MM.1S (cell line): ENCODE data around the gene SUPT3H.

Source experiments
- DNase-seq: peaks from one replicate; pipeline ENCODE4 v3.0.0-alpha.2; 2015
- H2AFZ ChIP-seq: fragments of 300-600 bp; sonication (generic); 2 replicates; pipeline ENCODE4 v1.6.0; 2016; ENCODE audit warnings: antibody characterized with exemption, low read length
- H3F3A ChIP-seq: fragments of 300-600 bp; sonication (generic); 2 replicates; pipeline ENCODE4 v1.6.1; 2016; ENCODE audit warnings: mild to moderate bottlenecking, antibody characterized with exemption, low read length, moderate library complexity, mixed read lengths; ENCODE audit not compliant: insufficient read depth
- H3K27ac ChIP-seq: fragments of 300-600 bp; sonication (generic); 2 replicates; pipeline ENCODE4 v1.5.1; 2016; ENCODE audit warnings: mild to moderate bottlenecking, low read length
- H3K27me3 ChIP-seq: fragments of 300-600 bp; sonication (generic); replicated peaks from 2 replicates; pipeline ENCODE4 v1.6.0; 2016; ENCODE audit warnings: low read length; ENCODE audit not compliant: insufficient read depth
- H3K36me3 ChIP-seq: fragments of 300-600 bp; sonication (generic); replicated peaks from 2 replicates; pipeline ENCODE4 v1.6.1; 2016; ENCODE audit warnings: mild to moderate bottlenecking, low read length, mixed read lengths; ENCODE audit not compliant: insufficient read depth
- H3K4me1 ChIP-seq: fragments of 300-600 bp; sonication (generic); 2 replicates; pipeline ENCODE4 v1.6.1; 2016; ENCODE audit warnings: low read length, mixed read lengths
- H3K4me2 ChIP-seq: fragments of 300-600 bp; sonication (generic); 2 replicates; pipeline ENCODE4 v1.6.0; 2016; ENCODE audit warnings: low read depth, low read length
- H3K4me3 ChIP-seq: fragments of 300-600 bp; sonication (generic); 2 replicates; pipeline ENCODE4 v1.5.1; 2016; ENCODE audit warnings: low read length, mixed read lengths
- H3K79me2 ChIP-seq: fragments of 300-600 bp; sonication (generic); 2 replicates; pipeline ENCODE4 v1.6.1; 2016; ENCODE audit warnings: mixed run types, low read length, mixed read lengths
- H3K9ac ChIP-seq: fragments of 300-600 bp; sonication (generic); 2 replicates; pipeline ENCODE4 v1.6.1; 2016; ENCODE audit warnings: low read length, mixed read lengths
- H3K9me2 ChIP-seq: fragments of 300-600 bp; sonication (generic); replicated peaks from 2 replicates; pipeline ENCODE4 v1.6.1; 2016; ENCODE audit warnings: mild to moderate bottlenecking, low read length, mixed read lengths; ENCODE audit not compliant: insufficient read depth
- H3K9me3 ChIP-seq: fragments of 300-600 bp; sonication (generic); replicated peaks from 2 replicates; pipeline ENCODE4 v1.6.1; 2016; ENCODE audit warnings: mild to moderate bottlenecking, low read length, mixed read lengths; ENCODE audit not compliant: insufficient read depth
- H4K20me1 ChIP-seq: fragments of 300-600 bp; sonication (generic); 2 replicates; pipeline ENCODE4 v1.6.1; 2016; ENCODE audit warnings: mild to moderate bottlenecking, low read length, moderate library complexity, mixed read lengths; ENCODE audit not compliant: insufficient read depth
- CTCF ChIP-seq: fragments of 300-600 bp; sonication (generic); IDR thresholded peaks from 2 replicates; pipeline ENCODE4 v1.5.1; 2016; ENCODE audit warnings: antibody characterized with exemption, low read length, mixed read lengths
- EZH2 ChIP-seq: fragments of 300-600 bp; sonication (generic); optimal IDR thresholded peaks from 2 replicates; pipeline ENCODE3; 2017; ENCODE audit warnings: low read depth, mild to moderate bottlenecking, antibody characterized with exemption, low read length, mixed read lengths
- EZH2phosphoT487 ChIP-seq: fragments of 300-600 bp; sonication (generic); IDR thresholded peaks from 2 replicates; pipeline ENCODE4 v1.6.1; 2018; ENCODE audit warnings: antibody characterized with exemption, low read length

SUPT3H gene

GRCh38 chr6:44932651-44933091 lies 445.1 kb downstream of the SUPT3H start:
- H2AFZ ChIP-seq = no peak overlapping the region
- no peaks in the 10 kb centered on the region for H3K27me3 ChIP-seq
- H3F3A ChIP-seq = no peaks in the 10 kb centered on the region
- no peak overlapping the region for H3K27ac ChIP-seq
- H3K4me3 ChIP-seq = no peak overlapping the region
- no peak overlapping the region; the same call in 1 of the 2 replicates for H3K4me2 ChIP-seq
- H3K9me3 ChIP-seq = no peaks in the 10 kb centered on the region
- H4K20me1 ChIP-seq = no peaks in the 10 kb centered on the region
- H3K79me2 ChIP-seq = no peaks in the 10 kb centered on the region
- H3K4me1 ChIP-seq = peaks cover 9% of the 10 kb centered on the region
- H3K9ac ChIP-seq = no peak overlapping the region
- TF ChIP-seq CTCF (no peak), EZH2 (no peak), EZH2phosphoT487 (no peak)
- DNase-seq = no peak
- H3K36me3 ChIP-seq = no peaks in the 10 kb centered on the region
- no peaks in the 10 kb centered on the region for H3K9me2 ChIP-seq

- Histone ChIP-seq H3K4me2 (no peak overlapping the region), H3K27ac (no peak overlapping the region), H3K4me1 (peaks cover 9% of the 10 kb centered on the region), H3K9me3 (no peaks in the 10 kb centered on the region), H3F3A (no peaks in the 10 kb centered on the region), H3K36me3 (no peaks in the 10 kb centered on the region), H3K4me3 (no peak overlapping the region), H3K79me2 (no peaks in the 10 kb centered on the region), H3K27me3 (no peaks in the 10 kb centered on the region), H4K20me1 (no peaks in the 10 kb centered on the region), H3K9me2 (no peaks in the 10 kb centered on the region), H3K9ac (no peak overlapping the region), H2AFZ (no peak overlapping the region)
- no peak for DNase-seq
- no peak for TF ChIP-seq CTCF
- TF ChIP-seq EZH2phosphoT487 = no peak
- no peak for TF ChIP-seq EZH2
Observed at GRCh38 chr6:44931385-44931784, 446.3 kb downstream of the SUPT3H start.

- Histone ChIP-seq H3K9me3 (no peaks in the 10 kb centered on the region), H4K20me1 (no peaks in the 10 kb centered on the region), H3K9ac (no peak overlapping the region), H3K4me2 (no peak overlapping the region), H3K4me3 (no peak overlapping the region), H3K36me3 (no peaks in the 10 kb centered on the region), H3K27ac (no peak overlapping the region), H3F3A (no peaks in the 10 kb centered on the region), H3K9me2 (no peaks in the 10 kb centered on the region), H2AFZ (no peak overlapping the region), H3K4me1 (no peaks in the 10 kb centered on the region), H3K27me3 (no peaks in the 10 kb centered on the region), H3K79me2 (no peaks in the 10 kb centered on the region)
- no peak for TF ChIP-seq EZH2
- TF ChIP-seq CTCF = no peak
- no peak for TF ChIP-seq EZH2phosphoT487
- DNase-seq = no peak
Observed at GRCh38 chr6:44926556-44926955, 451.2 kb downstream of the SUPT3H start.
